Neural cell (in vitro differentiated cells): ENCODE results near the gene CDKN2AIPNL. TPM values are rescaled to one million over a fixed set of nuclear protein-coding genes. Genes with fewer than 3 reads are reported as not detected.

ENCODE experiments used
- H2AFZ ChIP-seq: fragments of 200-600, 300-800 bp; sonication (generic), shearing (Covaris generic); 2 replicates; pipeline ENCODE4 v1.6.0; 2014; ENCODE audit warnings: low read depth, mild to moderate bottlenecking, antibody characterized with exemption, low read length, moderate library complexity
- H3F3A ChIP-seq: fragments of 200-600 bp; shearing (Covaris generic); 2 replicates; pipeline ENCODE4 v1.6.1; 2016; ENCODE audit warnings: mild to moderate bottlenecking, moderate library complexity, mixed read lengths, antibody characterized with exemption, low read length; ENCODE audit not compliant: insufficient read depth, poor library complexity, severe bottlenecking
- H3K27ac ChIP-seq: fragments of 200-600, 300-800 bp; sonication (generic), shearing (Covaris generic); 2 replicates; pipeline ENCODE4 v1.5.1; 2014; ENCODE audit warnings: mild to moderate bottlenecking, low read length, moderate library complexity
- H3K27me3 ChIP-seq: fragments of 300-800, 200-600 bp; sonication (generic), shearing (Covaris generic); 2 replicates; pipeline ENCODE4 v1.6.0; 2014; ENCODE audit warnings: mild to moderate bottlenecking, low read depth, low read length, moderate library complexity; ENCODE audit not compliant: insufficient read depth
- H3K36me3 ChIP-seq: fragments of 300-800, 200-600 bp; sonication (generic), shearing (Covaris generic); 2 replicates; pipeline ENCODE4 v1.5.1; 2014; ENCODE audit warnings: mild to moderate bottlenecking, antibody characterized with exemption, low read length, moderate library complexity; ENCODE audit not compliant: insufficient read depth
- H3K4me2 ChIP-seq: fragments of 300-800, 200-600 bp; sonication (generic), shearing (Covaris generic); 2 replicates; pipeline ENCODE4 v1.6.0; 2014; ENCODE audit warnings: mild to moderate bottlenecking, low read length
- H3K4me3 ChIP-seq: fragments of 300-800, 200-600 bp; sonication (generic), shearing (Covaris generic); 2 replicates; pipeline ENCODE4 v1.5.1; 2014; ENCODE audit warnings: mild to moderate bottlenecking, low read length, moderate library complexity
- H3K79me2 ChIP-seq: fragments of 200-600 bp; shearing (Covaris generic); replicated peaks from 2 replicates; pipeline ENCODE4 v1.6.0; 2014; ENCODE audit warnings: mild to moderate bottlenecking, low read length, moderate library complexity; ENCODE audit not compliant: insufficient read depth
- H3K9ac ChIP-seq: fragments of 300-800, 200-600 bp; sonication (generic), shearing (Covaris generic); 2 replicates; pipeline ENCODE4 v1.6.1; 2016; ENCODE audit warnings: mild to moderate bottlenecking, low read length, mixed read lengths
- H3K9me2 ChIP-seq: fragments of 200-600 bp; shearing (Covaris generic); 2 replicates; pipeline ENCODE4 v1.6.1; 2016; ENCODE audit warnings: mild to moderate bottlenecking, low read length, mixed read lengths; ENCODE audit not compliant: insufficient read depth
- H3K9me3 ChIP-seq: fragments of 200-600, 300-800 bp; sonication (generic), shearing (Covaris generic); 2 replicates; pipeline ENCODE4 v1.6.1; 2016; ENCODE audit warnings: mild to moderate bottlenecking, mixed run types, low read length, moderate library complexity, mixed read lengths
- H4K20me1 ChIP-seq: fragments of 200-600 bp; shearing (Covaris generic); 2 replicates; pipeline ENCODE4 v1.6.1; 2016; ENCODE audit warnings: mild to moderate bottlenecking, mixed run types; ENCODE audit not compliant: insufficient read depth
- CTCF ChIP-seq: fragments of 450-650 bp; IDR thresholded peaks from 2 replicates; pipeline ENCODE4 v1.5.1; 2014; ENCODE audit warnings: antibody characterized with exemption, mild to moderate bottlenecking, moderate library complexity; ENCODE audit not compliant: poor library complexity, severe bottlenecking
- EP300 ChIP-seq: fragments of 450-650 bp; conservative IDR thresholded peaks from 2 replicates; pipeline ENCODE4 v1.6.1; 2014; ENCODE audit warnings: antibody characterized with exemption, mild to moderate bottlenecking, moderate library complexity; ENCODE audit not compliant: poor library complexity, severe bottlenecking
- EZH2 ChIP-seq: fragments of 200-600, 300-800 bp; shearing (Covaris generic), sonication (generic); IDR thresholded peaks from 2 replicates; pipeline ENCODE4 v1.6.1; 2014; ENCODE audit warnings: antibody characterized with exemption, low read length, borderline replicate concordance, mild to moderate bottlenecking; ENCODE audit not compliant: insufficient read depth, poor library complexity, severe bottlenecking
- MXI1 ChIP-seq: fragments of 450-650 bp; conservative IDR thresholded peaks from 2 replicates; pipeline ENCODE4 v1.6.1; 2014; ENCODE audit warnings: antibody characterized with exemption, mild to moderate bottlenecking; ENCODE audit not compliant: poor library complexity, severe bottlenecking
- POLR2AphosphoS5 ChIP-seq: IDR thresholded peaks from 2 replicates; pipeline ENCODE4 v1.6.1; 2012
- RAD21 ChIP-seq: fragments of 450-650 bp; conservative IDR thresholded peaks from 2 replicates; pipeline ENCODE4 v1.6.1; 2014; ENCODE audit warnings: antibody characterized with exemption, mild to moderate bottlenecking, moderate library complexity
- SMC3 ChIP-seq: fragments of 450-650 bp; conservative IDR thresholded peaks from 2 replicates; pipeline ENCODE4 v1.6.1; 2014; ENCODE audit warnings: antibody characterized with exemption, mild to moderate bottlenecking, moderate library complexity; ENCODE audit not compliant: poor library complexity
- TAF1 ChIP-seq: IDR thresholded peaks from 2 replicates; pipeline ENCODE4 v1.6.1; 2012; ENCODE audit warnings: low read depth
- polyA plus RNA-seq: library from polyadenylated mRNA; depleted of rRNA; stranded (reverse); fragments of >200 nt; gene quantifications from 2 replicates; pipeline ENCODE4 v1.2.3, GENCODE V29; 2014
- TF ChIP-seq, protein P1 (sequence below): IDR thresholded peaks from 2 replicates; pipeline ENCODE4 v1.6.1; 2012; ENCODE audit warnings: borderline replicate concordance

CDKN2AIPNL gene
- polyA plus RNA-seq, 1 donor from 2014 or later: 78.4 TPM

- Histone ChIP-seq H3K9ac (no peak overlapping the region), H3K4me2 (no peak overlapping the region), H3K9me2 (no peaks in the 10 kb centered on the region), H3K4me3 (no peak overlapping the region), H3K79me2 (peaks cover 4% of the 10 kb centered on the region), H3K27ac (no peak overlapping the region), H3K36me3 (no peaks in the 10 kb centered on the region), H3K9me3 (no peaks in the 10 kb centered on the region), H4K20me1 (no peaks in the 10 kb centered on the region), H3K27me3 (no peaks in the 10 kb centered on the region), H3F3A (no peaks in the 10 kb centered on the region), H2AFZ (no peak overlapping the region)
- TF ChIP-seq SMC3 (no peak), MXI1 (no peak), EP300 (no peak), RAD21 (no peak), TAF1 (no peak), POLR2AphosphoS5 (no peak), CTCF (no peak), EZH2 (no peak)
- TF ChIP-seq, protein P1, sequence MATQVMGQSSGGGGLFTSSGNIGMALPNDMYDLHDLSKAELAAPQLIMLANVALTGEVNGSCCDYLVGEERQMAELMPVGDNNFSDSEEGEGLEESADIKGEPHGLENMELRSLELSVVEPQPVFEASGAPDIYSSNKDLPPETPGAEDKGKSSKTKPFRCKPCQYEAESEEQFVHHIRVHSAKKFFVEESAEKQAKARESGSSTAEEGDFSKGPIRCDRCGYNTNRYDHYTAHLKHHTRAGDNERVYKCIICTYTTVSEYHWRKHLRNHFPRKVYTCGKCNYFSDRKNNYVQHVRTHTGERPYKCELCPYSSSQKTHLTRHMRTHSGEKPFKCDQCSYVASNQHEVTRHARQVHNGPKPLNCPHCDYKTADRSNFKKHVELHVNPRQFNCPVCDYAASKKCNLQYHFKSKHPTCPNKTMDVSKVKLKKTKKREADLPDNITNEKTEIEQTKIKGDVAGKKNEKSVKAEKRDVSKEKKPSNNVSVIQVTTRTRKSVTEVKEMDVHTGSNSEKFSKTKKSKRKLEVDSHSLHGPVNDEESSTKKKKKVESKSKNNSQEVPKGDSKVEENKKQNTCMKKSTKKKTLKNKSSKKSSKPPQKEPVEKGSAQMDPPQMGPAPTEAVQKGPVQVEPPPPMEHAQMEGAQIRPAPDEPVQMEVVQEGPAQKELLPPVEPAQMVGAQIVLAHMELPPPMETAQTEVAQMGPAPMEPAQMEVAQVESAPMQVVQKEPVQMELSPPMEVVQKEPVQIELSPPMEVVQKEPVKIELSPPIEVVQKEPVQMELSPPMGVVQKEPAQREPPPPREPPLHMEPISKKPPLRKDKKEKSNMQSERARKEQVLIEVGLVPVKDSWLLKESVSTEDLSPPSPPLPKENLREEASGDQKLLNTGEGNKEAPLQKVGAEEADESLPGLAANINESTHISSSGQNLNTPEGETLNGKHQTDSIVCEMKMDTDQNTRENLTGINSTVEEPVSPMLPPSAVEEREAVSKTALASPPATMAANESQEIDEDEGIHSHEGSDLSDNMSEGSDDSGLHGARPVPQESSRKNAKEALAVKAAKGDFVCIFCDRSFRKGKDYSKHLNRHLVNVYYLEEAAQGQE: no peak
These were observed 19.4 kb downstream of the CDKN2AIPNL start for GRCh38 chr5:134392301-134392700.

DNA sequence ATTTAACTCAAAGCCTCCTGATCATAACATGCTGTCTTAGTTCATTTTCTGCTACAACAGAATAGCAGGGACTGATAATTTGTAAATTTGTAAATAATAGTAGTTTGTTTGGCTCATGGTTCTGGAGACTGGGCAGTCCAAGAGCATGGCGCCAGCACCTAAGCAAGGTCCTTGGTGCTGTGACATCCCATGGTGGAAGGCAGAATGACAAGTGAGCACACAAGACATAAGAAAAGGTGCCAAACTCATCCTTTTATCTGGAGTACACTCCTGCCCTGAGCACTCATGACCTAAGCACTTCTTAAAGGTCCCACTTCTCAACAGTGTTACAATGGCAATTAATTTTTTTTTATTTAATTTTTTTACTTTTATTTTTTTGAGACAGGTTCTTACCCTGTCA is 24.2 kb downstream of the CDKN2AIPNL start:
- Histone ChIP-seq H4K20me1 (no peaks in the 10 kb centered on the region), H2AFZ (no peak overlapping the region), H3K9me2 (no peaks in the 10 kb centered on the region), H3K4me3 (no peak overlapping the region), H3K9ac (no peak overlapping the region), H3K4me2 (no peak overlapping the region), H3K79me2 (peaks cover 4% of the 10 kb centered on the region), H3K36me3 (no peaks in the 10 kb centered on the region), H3K27ac (no peak overlapping the region), H3F3A (no peaks in the 10 kb centered on the region), H3K27me3 (no peaks in the 10 kb centered on the region), H3K9me3 (no peaks in the 10 kb centered on the region)
- TF ChIP-seq, protein P1: no peak
- no peak for TF ChIP-seq POLR2AphosphoS5
- no peak for TF ChIP-seq MXI1
- no peak for TF ChIP-seq CTCF
- TF ChIP-seq EZH2: no peak
- TF ChIP-seq TAF1: no peak
- TF ChIP-seq RAD21: no peak
